GM23248 (cell line): ENCODE data around the gene S100A16. TPM values are rescaled to one million over a fixed set of nuclear protein-coding genes. Genes with fewer than 3 reads are reported as not detected.

Source experiments
- DNase-seq: peaks from one replicate; pipeline ENCODE4 v3.0.0-alpha.2; 2015
- H2AFZ ChIP-seq: fragments of 200-600 bp; sonication (generic); 2 replicates; pipeline ENCODE4 v1.6.1; 2016; ENCODE audit warnings: antibody characterized with exemption
- H3F3A ChIP-seq: fragments of 200-600 bp; sonication (generic); 2 replicates; pipeline ENCODE4 v1.6.1; 2016; ENCODE audit warnings: mild to moderate bottlenecking, antibody characterized with exemption, mixed run types; ENCODE audit not compliant: insufficient read depth
- H3K27ac ChIP-seq: fragments of 200-600 bp; sonication (generic); 2 replicates; pipeline ENCODE4 v1.5.1; 2016; ENCODE audit warnings: mild to moderate bottlenecking
- H3K27me3 ChIP-seq: fragments of 200-600 bp; sonication (generic); replicated peaks from 2 replicates; pipeline ENCODE4 v1.6.1; 2016; ENCODE audit warnings: mild to moderate bottlenecking; ENCODE audit not compliant: insufficient read depth
- H3K36me3 ChIP-seq: fragments of 200-600 bp; sonication (generic); 2 replicates; pipeline ENCODE4 v1.6.1; 2016; ENCODE audit warnings: low read depth, mild to moderate bottlenecking
- H3K4me1 ChIP-seq: fragments of 200-600 bp; sonication (generic); 2 replicates; pipeline ENCODE4 v1.6.1; 2016; ENCODE audit warnings: mild to moderate bottlenecking; ENCODE audit not compliant: insufficient read depth
- H3K4me2 ChIP-seq: fragments of 200-600 bp; sonication (generic); one replicate; pipeline ENCODE4 v1.6.1; 2016; ENCODE audit warnings: mild to moderate bottlenecking; ENCODE audit not compliant: unreplicated experiment
- H3K4me3 ChIP-seq: fragments of 200-600 bp; sonication (generic); 2 replicates; pipeline ENCODE4 v1.5.1; 2016; ENCODE audit warnings: mild to moderate bottlenecking
- H3K79me2 ChIP-seq: fragments of 200-600 bp; sonication (generic); 2 replicates; pipeline ENCODE4 v1.6.1; 2016; ENCODE audit warnings: mild to moderate bottlenecking; ENCODE audit not compliant: insufficient read depth
- H3K9ac ChIP-seq: fragments of 200-600 bp; sonication (generic); 2 replicates; pipeline ENCODE4 v1.6.1; 2016; ENCODE audit warnings: mild to moderate bottlenecking
- H3K9me2 ChIP-seq: fragments of 200-600 bp; sonication (generic); 2 replicates; pipeline ENCODE4 v1.6.1; 2016; ENCODE audit warnings: mixed run types, mild to moderate bottlenecking, moderate library complexity; ENCODE audit not compliant: insufficient read depth
- H3K9me3 ChIP-seq: fragments of 200-600 bp; sonication (generic); one replicate; pipeline ENCODE4 v1.6.1; 2017; ENCODE audit warnings: low read depth
- H4K20me1 ChIP-seq: fragments of 200-600 bp; sonication (generic); 2 replicates; pipeline ENCODE4 v1.6.0; 2016; ENCODE audit not compliant: insufficient read depth
- EZH2 ChIP-seq: fragments of 200-600 bp; sonication (generic); IDR thresholded peaks from 2 replicates; pipeline ENCODE4 v1.6.1; 2018; ENCODE audit warnings: antibody characterized with exemption, mild to moderate bottlenecking; ENCODE audit not compliant: insufficient read depth, poor library complexity, severe bottlenecking
- EZH2phosphoT487 ChIP-seq: fragments of 200-600 bp; sonication (generic); IDR thresholded peaks from 2 replicates; pipeline ENCODE4 v1.6.1; 2018; ENCODE audit warnings: antibody characterized with exemption, moderate library complexity, mild to moderate bottlenecking, low read depth; ENCODE audit not compliant: insufficient read depth
- WGBS, 2 experiments: methylation state at CpG; one replicate each; pipeline ENCODE4 v1.1.6; 2015 to 2017; ENCODE audit warnings: low lambda C conversion rate in 2 of 2, low coverage in 1 of 2; ENCODE audit errors: missing lambda C conversion rate in 2 of 2; 5-methylcytosine and 5-hydroxymethylcytosine counted together
- in situ Hi-C: fragments of 300-500 bp; cut with MboI; formaldehyde crosslinking; loops from 2 replicates; pipeline ENCODE4 v1.15.0; 2020
- polyA plus RNA-seq: library from polyadenylated mRNA; unstranded; fragments of >200 nt; fragmentation: Nextera tagmentation; extraction: Ambion mirVana; gene quantifications from 2 replicates; pipeline ENCODE4 v1.2.1, GENCODE V29; 2016
- total RNA-seq: library from RNA; depleted of rRNA; stranded (reverse); fragments of >200 nt; shearing (Covaris generic); gene quantifications from 2 replicates; pipeline ENCODE4 v1.2.3, GENCODE V29; 2014

The S100A16 gene
- total and polyA plus RNA-seq, 2 experiments from 2014 or later, result 615 to 801 TPM

GRCh38 chr1:153631047-153632022 lies 18.4 kb upstream of the S100A16 start:
- Histone ChIP-seq H3F3A (peaks cover 12% of the 10 kb centered on the region; the same call in 1 of the 2 replicates), H3K4me3 (no peak overlapping the region), H3K27me3 (no peaks in the 10 kb centered on the region), H3K36me3 (peaks cover 6% of the 10 kb centered on the region), H2AFZ (no peak overlapping the region), H4K20me1 (no peaks in the 10 kb centered on the region), H3K4me2 (no peak overlapping the region), H3K27ac (0 out of 2 replicates have a peak overlapping the region, but pooled peaks have one; percentile 1), H3K79me2 (peaks cover 28% of the 10 kb centered on the region), H3K9me3 (no peaks in the 10 kb centered on the region), H3K4me1 (0 out of 2 replicates have a peak, but pooled peaks cover 12% of the 10 kb centered on the region), H3K9me2 (no peaks in the 10 kb centered on the region), H3K9ac (no peak overlapping the region)
- in situ Hi-C loops, result no loop called here
- DNase-seq, result peak; percentile 17
- WGBS, 2 experiments, result 72 to 73% methylated on average over 7 to 10 of the region's 10 CpGs
- TF ChIP-seq EZH2 (no peak), EZH2phosphoT487 (no peak)

GRCh38 chr1:153630384-153630783 lies 17.4 kb upstream of the S100A16 start:
- Histone ChIP-seq H3K4me2 (no peak overlapping the region), H3K27ac (no peak overlapping the region), H3K27me3 (no peaks in the 10 kb centered on the region), H3F3A (peaks cover 9% of the 10 kb centered on the region; the same call in 1 of the 2 replicates), H3K9me3 (no peaks in the 10 kb centered on the region), H3K4me1 (peaks cover 17% of the 10 kb centered on the region; the same call in 1 of the 2 replicates), H3K9me2 (no peaks in the 10 kb centered on the region), H3K9ac (no peak overlapping the region), H2AFZ (no peak overlapping the region), H4K20me1 (no peaks in the 10 kb centered on the region), H3K79me2 (peaks cover 28% of the 10 kb centered on the region), H3K4me3 (no peak overlapping the region), H3K36me3 (0 out of 2 replicates have a peak, but pooled peaks cover 2% of the 10 kb centered on the region)
- TF ChIP-seq EZH2phosphoT487, result no peak
- no peak for TF ChIP-seq EZH2
- in situ Hi-C loops, result no loop called here
- 80 to 93% methylated on average over 7 of the region's 7 CpGs for WGBS, 2 experiments
- DNase-seq, result no peak

- peaks cover 28% of the 10 kb centered on the region for H3K79me2 ChIP-seq
- no peak overlapping the region for H2AFZ ChIP-seq
- peaks cover 17% of the 10 kb centered on the region; the same call in 1 of the 2 replicates for H3K4me1 ChIP-seq
- no peak overlapping the region for H3K4me3 ChIP-seq
- 0 out of 2 replicates have a peak, but pooled peaks cover 6% of the 10 kb centered on the region for H3K36me3 ChIP-seq
- no peaks in the 10 kb centered on the region for H4K20me1 ChIP-seq
- 90 to 100% methylated on average over 1 of the region's 1 CpG for WGBS, 2 experiments
- peaks cover 9% of the 10 kb centered on the region; the same call in 1 of the 2 replicates for H3F3A ChIP-seq
- DNase-seq, result peak; percentile 22
- no peak overlapping the region for H3K27ac ChIP-seq
- H3K9me3 ChIP-seq, result no peaks in the 10 kb centered on the region
- in situ Hi-C loops, result no loop called here
- TF ChIP-seq EZH2 (no peak), EZH2phosphoT487 (no peak)
- H3K27me3 ChIP-seq, result no peaks in the 10 kb centered on the region
- H3K9me2 ChIP-seq, result no peaks in the 10 kb centered on the region
- H3K9ac ChIP-seq, result no peak overlapping the region
- no peak overlapping the region for H3K4me2 ChIP-seq
Observed at GRCh38 chr1:153629971-153630370, 17.0 kb upstream of the S100A16 start.

- no peaks in the 10 kb centered on the region for H3K9me2 ChIP-seq
- TF ChIP-seq EZH2phosphoT487 (no peak), EZH2 (no peak)
- H4K20me1 ChIP-seq, result no peaks in the 10 kb centered on the region
- DNase-seq, result no peak
- H3F3A ChIP-seq, result peaks cover 11% of the 10 kb centered on the region
- peaks cover 28% of the 10 kb centered on the region for H3K79me2 ChIP-seq
- no peak overlapping the region for H3K4me2 ChIP-seq
- H3K4me1 ChIP-seq, result peaks cover 24% of the 10 kb centered on the region
- H3K36me3 ChIP-seq, result peaks cover 12% of the 10 kb centered on the region; the same call in 1 of the 2 replicates
- H2AFZ ChIP-seq, result no peak overlapping the region
- H3K27me3 ChIP-seq, result no peaks in the 10 kb centered on the region
- 68 to 79% methylated on average over 5 of the region's 5 CpGs for WGBS, 2 experiments
- H3K9ac ChIP-seq, result no peak overlapping the region
- no peak overlapping the region for H3K4me3 ChIP-seq
- in situ Hi-C loops, result no loop called here
- H3K27ac ChIP-seq, result no peak overlapping the region
- H3K9me3 ChIP-seq, result no peaks in the 10 kb centered on the region
Observed at GRCh38 chr1:153629343-153629665, 16.4 kb upstream of the S100A16 start.
